ENCODE results near the gene TOP3A. TPM values are rescaled to one million over a fixed set of nuclear protein-coding genes. Genes with fewer than 3 reads are reported as not detected.

Gene TOP3A
- total and polyA plus RNA-seq, 2 of the 4 experiments (the other 2 are of a cell fraction): 13.4 to 21.3 TPM

DNA sequence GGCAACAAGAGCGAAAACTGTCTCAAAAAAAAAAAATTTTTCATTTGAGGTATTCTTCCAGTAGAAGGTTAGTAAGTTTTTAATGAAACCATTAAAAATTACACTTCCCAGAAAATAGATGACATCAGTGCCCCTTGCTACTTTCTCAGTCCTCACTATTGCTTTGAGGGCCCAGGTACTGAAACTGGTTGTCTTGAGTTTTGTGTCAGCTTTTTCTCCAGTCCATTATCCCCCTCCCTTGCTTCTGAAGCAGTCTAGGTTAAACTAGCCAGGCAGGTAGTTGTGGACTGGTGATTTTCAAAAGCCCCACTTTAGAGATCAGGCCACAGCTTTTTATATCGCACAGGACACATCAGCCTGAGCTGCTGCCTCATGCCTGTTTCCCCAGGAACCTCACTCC is 11.2 kb upstream of the TOP3A start:
- intact Hi-C loops (cut with micrococcal nuclease) (no loop called here), in situ Hi-C loops (cut with MboI; ENCODE audit: low sequenced_read_pairs) (no loop called here), dilution Hi-C loops (cut with HindIII; ENCODE audit: low sequenced_read_pairs, unreplicated experiment) (no loop called here)
- H2BK20ac ChIP-seq (ENCODE audit: low read depth, low read length): no peak overlapping the region
- H4K20me1 ChIP-seq (ENCODE audit: insufficient read depth, low read length): peaks cover 21% of the 10 kb centered on the region
- H3K4ac ChIP-seq (ENCODE audit: low read depth, low read length): no peak overlapping the region
- ChIA-PET POLR2A (ENCODE audit: unreplicated experiment) (no interaction called here), CTCF (no interaction called here)
- no peak overlapping the region for H2BK120ac ChIP-seq (ENCODE audit: low read depth, low read length)
- no peak for ATAC-seq (ENCODE audit: low read depth)
- H4K8ac ChIP-seq (ENCODE audit: low read depth in 2 of 2, low read length in 2 of 2): no peak overlapping the region
- H2BK5ac ChIP-seq (ENCODE audit: low read depth, low read length, poor library complexity, severe bottlenecking): no peak overlapping the region
- no peak for DNase-seq
- no peak overlapping the region for H2AFZ ChIP-seq (replicated peaks; ENCODE audit: low read length, poor library complexity)
- no peak overlapping the region for H3K14ac ChIP-seq (replicated peaks; ENCODE audit: low read depth, low read length)
- no peak overlapping the region for H3K4me2 ChIP-seq (ENCODE audit: low read depth, low read length)
- no peak overlapping the region for H2AK5ac ChIP-seq (ENCODE audit: low read depth, low read length)
- no CpG with 5 or more reads among the region's 2 CpGs for WGBS, 2 experiments (ENCODE audit: extremely low coverage in 2 of 2, insufficient read length in 1 of 2)
- H4K5ac ChIP-seq (ENCODE audit: low read depth, low read length): no peak overlapping the region
- H3K27ac ChIP-seq (ENCODE audit: insufficient read depth, low read length): no peak overlapping the region
- H2BK15ac ChIP-seq (ENCODE audit: low read depth, low read length): no peak overlapping the region
- no peak overlapping the region for H3K56ac ChIP-seq (ENCODE audit: extremely low read depth, insufficient read depth, low read length)
- H3K36me3 ChIP-seq (ENCODE audit: control insufficient read depth, insufficient read depth, low read length): peaks cover 41% of the 10 kb centered on the region
- no peaks in the 10 kb centered on the region for H3K27me3 ChIP-seq (ENCODE audit: control insufficient read depth, insufficient read depth, low read length)
- no peaks in the 10 kb centered on the region for H3K9me3 ChIP-seq (ENCODE audit: control insufficient read depth, insufficient read depth, low read length)
- H3K9me1 ChIP-seq (ENCODE audit: insufficient read depth, low read length): no peaks in the 10 kb centered on the region; the same call in 1 of the 2 replicates
- no peaks in the 10 kb centered on the region for H3K4me1 ChIP-seq (ENCODE audit: control insufficient read depth, insufficient read depth, low read length)
- no peak for TF ChIP-seq MAZ (IDR thresholded peaks at IDR 0.05; ENCODE audit: borderline replicate concordance, low read depth, low read length)
- TF ChIP-seq NFE2L2 (IDR thresholded peaks at IDR 0.05; ENCODE audit: low read depth, low read length): no peak
- no peak for TF ChIP-seq RAD21 (IDR thresholded peaks at IDR 0.05; ENCODE audit: low read length)
- TF ChIP-seq FOS (IDR thresholded peaks at IDR 0.05; ENCODE audit: low read depth, low read length): no peak
- no peak for TF ChIP-seq POLR2A (IDR thresholded peaks at IDR 0.05; ENCODE audit: low read depth, low read length)
- no peak for TF ChIP-seq SMC3 (IDR thresholded peaks at IDR 0.05; ENCODE audit: low read depth, low read length)
- TF ChIP-seq CTCF (conservative IDR thresholded peaks at IDR 0.05; ENCODE audit: low read depth, low read length): no peak
- TF ChIP-seq MAFK (IDR thresholded peaks at IDR 0.05; ENCODE audit: low read depth, low read length): no peak
- TF ChIP-seq CEBPB (IDR thresholded peaks at IDR 0.05; ENCODE audit: low read depth, low read length): no peak
- TF ChIP-seq RFX5 (IDR thresholded peaks at IDR 0.05; ENCODE audit: low read depth, low read length): no peak
- peaks cover 18 to 33% of the 10 kb centered on the region in 2 experiments for H3K79me1 ChIP-seq (ENCODE audit: low read depth in 1 of 2, low read length in 2 of 2)
- H3K18ac ChIP-seq (ENCODE audit: low read depth, low read length): no peak overlapping the region
- no peak overlapping the region for H3K9ac ChIP-seq (ENCODE audit: low read depth, low read length)
- H4K91ac ChIP-seq (ENCODE audit: insufficient read depth, low read depth, low read length): no peak overlapping the region
- BruUV-seq (replicated peaks): no TSS peak
- H3K23ac ChIP-seq (ENCODE audit: low read depth, low read length): no peak overlapping the region
- no peak overlapping the region for H2AK9ac ChIP-seq (replicated peaks; ENCODE audit: low read depth, low read length, poor library complexity)
- H3K4me3 ChIP-seq (ENCODE audit: insufficient read depth, low read depth, low read length): no peak overlapping the region

Data from IMR-90 (cell line).